ENCODE results near the gene NIN. TPM values are rescaled to one million over a fixed set of nuclear protein-coding genes. Genes with fewer than 3 reads are reported as not detected.

Gene NIN
- total RNA-seq, 2 donors from 2014 or later = 14.3 to 20.5 TPM

DNA sequence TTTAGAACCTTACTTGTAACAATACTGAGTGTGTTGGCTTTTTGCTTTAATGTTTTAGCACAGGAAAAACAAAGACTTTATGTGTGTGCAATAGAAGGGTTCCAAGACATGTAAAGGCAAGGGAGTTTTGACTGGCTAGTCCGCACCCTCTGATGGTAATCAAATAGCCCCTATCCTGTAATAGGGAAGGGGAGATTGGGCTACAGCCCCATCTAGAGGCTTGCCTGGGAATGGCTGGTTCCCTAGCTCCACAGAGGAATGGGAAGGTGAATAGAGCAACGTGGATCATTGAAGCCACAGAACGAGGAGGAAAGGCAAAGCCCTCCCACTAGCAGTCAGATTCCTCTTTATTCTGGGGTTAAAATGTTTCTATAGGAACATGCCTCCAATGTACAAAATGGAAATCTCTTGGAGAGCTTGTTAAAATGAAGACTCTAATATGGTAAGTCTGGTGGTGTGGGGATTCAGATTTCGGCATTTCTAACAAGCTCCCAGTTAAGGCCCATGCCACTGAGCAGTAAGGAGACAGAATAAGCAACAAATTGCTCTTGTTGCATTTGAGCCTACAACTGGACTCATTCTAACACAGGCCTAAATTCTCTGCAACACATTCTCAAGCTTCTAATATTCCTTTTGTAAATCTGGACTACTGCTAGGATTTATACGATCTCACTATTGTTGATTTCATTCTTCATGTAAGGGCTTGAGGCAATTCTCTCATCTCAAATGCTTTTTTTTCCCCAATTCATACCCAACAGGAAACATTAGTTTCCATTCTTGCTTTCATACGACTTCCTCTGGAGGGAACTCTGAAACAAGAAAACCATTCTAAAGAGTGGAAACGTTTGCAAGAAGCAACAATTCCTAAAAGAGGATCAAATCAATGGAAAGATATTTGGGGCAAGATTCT lies 57.1 kb downstream of the NIN start:
- no peaks in the 10 kb centered on the region for H3K36me3 ChIP-seq
- H3K4me3 ChIP-seq = no peak overlapping the region
- H3K27ac ChIP-seq = peak overlapping the region in 1 of 2 donors; percentile 22
- H3K4me1 ChIP-seq (replicated peaks) = no peaks in the 10 kb centered on the region
- no peaks in the 10 kb centered on the region for H3K9me3 ChIP-seq
- peak; percentile 68 for DNase-seq (ENCODE audit: low spot score)
- intact Hi-C loops (cut with DNase I) = loop anchor here (5.0 to 10.0 kb wide), 3 partner anchors 107 to 459 kb away; partner anchors contain the start of genes DMAC2L, L2HGDH and SAV1
- TF ChIP-seq, protein P1, sequence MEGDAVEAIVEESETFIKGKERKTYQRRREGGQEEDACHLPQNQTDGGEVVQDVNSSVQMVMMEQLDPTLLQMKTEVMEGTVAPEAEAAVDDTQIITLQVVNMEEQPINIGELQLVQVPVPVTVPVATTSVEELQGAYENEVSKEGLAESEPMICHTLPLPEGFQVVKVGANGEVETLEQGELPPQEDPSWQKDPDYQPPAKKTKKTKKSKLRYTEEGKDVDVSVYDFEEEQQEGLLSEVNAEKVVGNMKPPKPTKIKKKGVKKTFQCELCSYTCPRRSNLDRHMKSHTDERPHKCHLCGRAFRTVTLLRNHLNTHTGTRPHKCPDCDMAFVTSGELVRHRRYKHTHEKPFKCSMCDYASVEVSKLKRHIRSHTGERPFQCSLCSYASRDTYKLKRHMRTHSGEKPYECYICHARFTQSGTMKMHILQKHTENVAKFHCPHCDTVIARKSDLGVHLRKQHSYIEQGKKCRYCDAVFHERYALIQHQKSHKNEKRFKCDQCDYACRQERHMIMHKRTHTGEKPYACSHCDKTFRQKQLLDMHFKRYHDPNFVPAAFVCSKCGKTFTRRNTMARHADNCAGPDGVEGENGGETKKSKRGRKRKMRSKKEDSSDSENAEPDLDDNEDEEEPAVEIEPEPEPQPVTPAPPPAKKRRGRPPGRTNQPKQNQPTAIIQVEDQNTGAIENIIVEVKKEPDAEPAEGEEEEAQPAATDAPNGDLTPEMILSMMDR (IDR thresholded peaks at IDR 0.05) = peak; percentile 78 to 94 (median 88)
- TF ChIP-seq POLR2A (IDR thresholded peaks at IDR 0.05) (no peak), POLR2AphosphoS5 (IDR thresholded peaks at IDR 0.05) (peak; percentile 73)
- H3K27me3 ChIP-seq (replicated peaks; ENCODE audit: insufficient read depth) = no peaks in the 10 kb centered on the region
- 53% methylated on average over 7 of the region's 7 CpGs for WGBS

DNA sequence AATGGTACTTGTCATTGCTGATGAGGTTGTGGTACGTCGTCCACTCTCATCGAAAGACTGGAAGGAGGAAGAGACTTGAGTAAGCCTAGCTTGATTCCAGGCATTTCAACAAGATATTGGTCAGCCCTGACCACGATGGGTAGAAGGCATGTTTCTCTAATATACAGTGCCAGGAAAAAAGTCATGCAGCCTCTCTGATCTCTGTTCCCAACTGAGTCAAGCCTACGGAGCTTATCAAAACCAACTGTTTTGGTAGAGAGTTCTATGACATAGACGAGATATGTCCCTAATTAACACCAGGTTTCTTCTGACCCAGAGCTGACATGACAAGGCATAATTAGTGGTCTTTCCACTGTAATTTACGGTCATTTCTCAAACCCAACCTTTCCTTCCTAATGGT lies 58.5 kb downstream of the NIN start:
- WGBS = 88% methylated on average over 7 of the region's 7 CpGs
- no peaks in the 10 kb centered on the region for H3K27me3 ChIP-seq (replicated peaks; ENCODE audit: insufficient read depth)
- H3K4me3 ChIP-seq = no peak overlapping the region
- intact Hi-C loops (cut with DNase I) = loop anchor here (5.0 to 10.0 kb wide), 3 partner anchors 105 to 458 kb away; partner anchors contain the start of genes DMAC2L, L2HGDH and SAV1
- no peaks in the 10 kb centered on the region for H3K4me1 ChIP-seq (replicated peaks)
- no peaks in the 10 kb centered on the region for H3K36me3 ChIP-seq
- no peak for DNase-seq (ENCODE audit: low spot score)
- H3K27ac ChIP-seq = no peak overlapping the region
- no peaks in the 10 kb centered on the region for H3K9me3 ChIP-seq
- TF ChIP-seq, protein P1 (IDR thresholded peaks at IDR 0.05) = no peak
- no peak for TF ChIP-seq POLR2A (IDR thresholded peaks at IDR 0.05)
- no peak for TF ChIP-seq POLR2AphosphoS5 (IDR thresholded peaks at IDR 0.05)

DNA sequence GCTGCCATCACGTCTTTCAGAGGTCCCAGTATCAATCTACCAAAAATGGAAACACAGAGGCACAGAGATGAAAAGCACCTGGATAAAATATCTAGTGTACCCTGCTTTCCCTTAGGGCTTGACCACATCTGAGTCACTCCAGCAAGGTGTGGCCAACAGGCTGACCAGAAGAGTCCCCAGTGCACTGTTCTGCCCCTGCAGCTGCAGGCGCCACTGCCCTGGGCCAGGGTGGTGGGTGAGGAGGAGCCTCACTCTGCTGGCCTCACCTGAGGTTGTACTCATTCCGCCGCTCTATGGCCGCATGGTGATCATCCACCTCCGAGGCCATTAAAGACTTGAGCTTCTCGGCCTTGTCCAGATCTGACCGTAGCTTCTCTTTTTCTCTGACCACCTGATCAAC lies 60.4 kb downstream of the NIN start:
- Histone ChIP-seq H3K4me1 (replicated peaks) (peaks cover 10% of the 10 kb centered on the region), H3K36me3 (no peaks in the 10 kb centered on the region), H3K4me3 (no peak overlapping the region), H3K27me3 (replicated peaks; ENCODE audit: insufficient read depth) (no peaks in the 10 kb centered on the region), H3K9me3 (no peaks in the 10 kb centered on the region), H3K27ac (peak overlapping the region; percentile 51 to 68)
- 95% methylated on average over 8 of the region's 8 CpGs for WGBS
- no peak for TF ChIP-seq POLR2AphosphoS5 (IDR thresholded peaks at IDR 0.05)
- TF ChIP-seq POLR2A (IDR thresholded peaks at IDR 0.05) = no peak
- TF ChIP-seq, protein P1 (IDR thresholded peaks at IDR 0.05) = no peak
- intact Hi-C loops (cut with DNase I) = loop anchor here (5.0 to 10.0 kb wide), 3 partner anchors 103 to 456 kb away; partner anchors contain the start of genes DMAC2L, L2HGDH and SAV1
- no peak for DNase-seq (ENCODE audit: low spot score)

GRCh38 chr14:50769863-50770500 lies 61.0 kb downstream of the NIN start:
- DNase-seq (ENCODE audit: low spot score) = peak; percentile 75
- Histone ChIP-seq H3K36me3 (no peaks in the 10 kb centered on the region), H3K9me3 (no peaks in the 10 kb centered on the region), H3K4me1 (replicated peaks) (peaks cover 10% of the 10 kb centered on the region), H3K27ac (peak overlapping the region; percentile 51 to 68), H3K27me3 (replicated peaks; ENCODE audit: insufficient read depth) (no peaks in the 10 kb centered on the region), H3K4me3 (no peak overlapping the region)
- intact Hi-C loops (cut with DNase I) = loop anchor here (5.0 to 10.0 kb wide), 3 partner anchors 103 to 455 kb away; partner anchors contain the start of genes DMAC2L, L2HGDH and SAV1
- TF ChIP-seq, protein P1 (IDR thresholded peaks at IDR 0.05) = no peak
- TF ChIP-seq POLR2AphosphoS5 (IDR thresholded peaks at IDR 0.05) (peak; percentile 80), POLR2A (IDR thresholded peaks at IDR 0.05) (no peak)
- WGBS = 59% methylated on average over 13 of the region's 13 CpGs
